Putamen (tissue), 1 donor: Measurements from ENCODE around the gene PSMD3.
"Not testable (repeated sequence)": the region's sequence is repeated elsewhere in the genome, so short reads cannot be mapped to it uniquely, and the experiment has no call there.

ENCODE experiments used
- DNase-seq: peaks from one replicate; pipeline ENCODE4 v3.0.0-alpha.2; 2016; ENCODE audit warnings: low spot score

The PSMD3 gene

DNA sequence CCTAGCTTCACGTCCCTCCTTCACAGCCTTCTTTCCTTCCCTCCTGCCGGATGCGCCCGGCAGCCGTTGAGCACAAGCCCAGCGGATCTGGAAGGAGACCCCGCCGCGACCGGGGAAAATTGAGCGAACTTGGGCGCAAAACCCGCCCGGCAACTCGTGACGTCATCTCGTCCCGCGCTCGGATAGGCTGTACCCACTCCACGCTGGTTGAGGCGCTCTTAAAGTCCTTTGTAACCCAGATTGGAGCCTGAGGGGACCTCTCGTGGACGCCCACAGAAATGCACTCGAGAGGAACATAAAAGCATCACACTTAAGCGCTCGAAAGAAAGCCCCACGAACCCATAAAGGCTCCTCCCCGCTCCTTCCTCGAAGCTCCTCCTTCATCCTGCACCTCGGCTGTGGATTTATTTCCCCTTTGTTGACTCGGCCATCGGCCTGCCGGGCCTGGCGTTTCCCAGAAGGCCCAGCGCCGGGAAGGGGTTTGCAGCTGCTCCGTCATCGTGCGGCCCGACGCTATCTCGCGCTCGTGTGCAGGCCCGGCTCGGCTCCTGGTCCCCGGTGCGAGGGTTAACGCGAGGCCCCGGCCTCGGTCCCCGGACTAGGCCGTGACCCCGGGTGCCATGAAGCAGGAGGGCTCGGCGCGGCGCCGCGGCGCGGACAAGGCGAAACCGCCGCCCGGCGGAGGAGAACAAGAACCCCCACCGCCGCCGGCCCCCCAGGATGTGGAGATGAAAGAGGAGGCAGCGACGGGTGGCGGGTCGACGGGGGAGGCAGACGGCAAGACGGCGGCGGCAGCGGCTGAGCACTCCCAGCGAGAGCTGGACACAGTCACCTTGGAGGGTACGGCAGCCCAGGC is at the start of gene PSMD3:
Gene PSMD3, plus strand, starts transcription at position 457 of the 856 bp plus-strand sequence. Its CDS starts 164 bp downstream, at position 621.
- peak; percentile 100 for DNase-seq

DNA sequence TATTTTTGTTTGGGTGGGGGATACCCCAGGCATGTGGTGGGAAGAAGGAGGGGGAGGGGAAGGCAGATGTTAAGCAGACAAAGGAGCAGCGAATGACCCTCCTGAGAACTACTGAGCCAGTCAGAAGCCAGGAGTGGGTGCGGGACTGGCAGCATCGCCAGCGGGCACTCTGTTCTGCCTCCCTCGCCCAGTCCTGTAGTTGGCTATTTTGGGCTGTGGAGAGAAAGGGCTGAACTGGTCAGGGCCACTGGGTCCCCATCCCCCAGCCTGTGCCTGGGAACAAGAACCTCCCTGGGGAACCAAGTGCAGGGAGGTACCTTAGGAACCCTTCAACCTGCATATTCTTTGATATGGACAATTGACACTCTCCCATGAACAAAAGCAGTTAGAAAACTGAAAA is 46.7 kb upstream of the PSMD3 start:
- DNase-seq = no peak

DNA sequence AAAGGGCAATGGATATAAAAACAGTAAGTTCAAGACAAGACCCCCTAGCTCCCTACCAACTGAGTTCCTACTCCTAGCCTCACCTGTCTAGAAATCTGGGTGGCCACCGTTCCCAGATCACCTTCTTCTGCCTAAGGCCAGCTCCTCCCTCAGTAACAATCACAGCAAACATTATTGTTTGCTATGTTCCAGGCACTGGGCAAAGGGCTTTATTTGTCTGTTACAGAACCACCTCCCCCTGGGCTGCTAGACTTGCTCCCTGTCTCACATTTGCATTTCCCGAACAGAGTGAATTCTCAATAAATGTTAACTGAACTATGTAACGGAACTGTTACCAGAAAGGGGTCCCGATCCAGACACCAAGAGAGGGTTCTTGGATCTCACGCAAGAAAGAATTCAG is 46.3 kb upstream of the PSMD3 start:
- DNase-seq = no peak

DNA sequence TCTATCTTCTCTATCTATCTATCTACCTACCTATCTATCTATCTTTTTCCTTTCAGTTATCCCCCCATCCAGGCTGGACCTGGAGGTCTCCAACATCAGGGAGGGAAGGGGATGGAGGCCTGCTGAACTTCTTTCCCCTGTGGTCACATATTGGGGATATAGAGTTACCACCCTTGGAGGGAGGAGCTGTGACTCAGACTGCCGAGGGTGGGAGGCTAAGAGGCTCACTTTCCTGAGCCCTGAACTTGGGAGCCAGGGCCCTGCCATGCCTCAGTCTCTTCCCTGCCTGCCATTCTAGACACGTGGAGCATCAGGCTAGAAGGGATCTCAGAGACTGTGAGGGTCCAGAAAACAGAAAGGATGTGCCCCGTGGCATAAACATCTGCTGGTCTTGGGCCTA is 44.7 kb upstream of the PSMD3 start:
- DNase-seq = no peak

DNA sequence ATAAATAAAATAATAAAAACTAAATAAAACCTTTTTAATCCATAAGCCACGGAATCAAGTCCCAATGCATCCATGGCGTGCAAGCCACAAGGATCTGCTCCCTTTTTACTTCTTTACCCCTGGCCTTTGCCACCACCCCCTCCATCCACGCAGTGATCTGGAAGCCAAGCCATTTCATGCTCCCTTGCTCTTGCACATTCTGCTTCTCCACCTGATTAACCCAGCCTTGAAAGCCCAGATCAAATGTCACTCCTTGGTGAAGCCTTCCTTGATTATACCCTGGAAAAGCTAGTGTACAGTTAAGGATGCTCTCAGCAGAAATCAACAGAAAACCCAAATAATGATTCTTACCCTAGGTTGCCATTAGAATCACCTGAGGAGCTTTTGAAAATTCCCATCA is 43.2 kb upstream of the PSMD3 start:
- no peak for DNase-seq

DNA sequence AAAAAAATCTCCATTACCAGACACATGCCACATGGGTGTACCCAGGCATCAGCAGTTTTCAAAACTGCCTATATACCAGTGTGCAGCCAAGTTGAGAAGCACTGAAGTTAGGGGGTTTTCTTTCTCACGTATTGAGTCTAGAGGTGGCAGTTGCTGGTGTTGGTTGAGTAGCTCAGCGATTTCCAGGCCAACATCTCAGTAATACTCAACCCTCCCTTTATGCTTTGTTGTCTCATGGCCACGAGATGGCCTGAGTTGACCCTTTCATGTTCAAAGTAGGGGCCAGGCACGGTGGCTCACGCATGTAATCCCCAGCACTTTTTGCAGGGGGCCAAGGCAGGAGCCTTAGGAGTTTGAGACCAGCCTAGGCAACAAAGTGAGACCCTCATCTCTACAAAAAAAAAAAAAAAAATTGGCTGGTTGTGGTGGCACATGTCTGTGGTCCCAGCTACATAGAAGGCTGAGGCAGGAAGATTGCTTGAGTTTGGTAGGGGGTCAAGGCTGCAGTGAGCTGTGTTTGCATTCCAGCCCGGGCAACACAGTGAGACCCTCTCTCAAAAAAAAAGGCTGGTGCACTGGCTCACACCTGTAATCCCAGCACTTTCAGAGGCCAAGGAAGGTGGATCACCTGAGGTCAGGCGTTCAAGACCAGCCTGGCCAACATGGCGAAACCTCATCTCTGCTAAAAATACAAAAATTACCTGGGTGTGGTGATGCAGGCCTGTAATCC is 42.3 kb upstream of the PSMD3 start:
- DNase-seq = no peak

DNA sequence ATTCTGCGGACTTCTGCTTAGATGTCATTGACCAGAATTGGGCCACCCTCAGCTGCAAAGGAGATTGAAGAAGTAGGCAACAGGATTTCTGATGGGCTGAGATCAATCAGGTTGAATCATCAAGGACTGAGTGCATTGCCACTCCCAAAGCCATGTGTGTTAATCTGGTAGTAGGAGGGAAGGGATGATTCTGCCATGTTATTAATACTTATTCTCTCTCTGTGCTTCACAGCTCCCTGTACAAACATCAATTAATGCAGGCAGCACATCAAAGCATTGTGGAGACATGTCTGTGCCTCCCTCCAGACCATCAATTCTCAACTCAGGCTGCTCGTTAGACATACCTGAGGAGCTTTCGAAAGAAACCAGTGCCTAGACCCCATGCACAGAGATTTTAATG is 41.5 kb upstream of the PSMD3 start:
- no peak for DNase-seq

DNA sequence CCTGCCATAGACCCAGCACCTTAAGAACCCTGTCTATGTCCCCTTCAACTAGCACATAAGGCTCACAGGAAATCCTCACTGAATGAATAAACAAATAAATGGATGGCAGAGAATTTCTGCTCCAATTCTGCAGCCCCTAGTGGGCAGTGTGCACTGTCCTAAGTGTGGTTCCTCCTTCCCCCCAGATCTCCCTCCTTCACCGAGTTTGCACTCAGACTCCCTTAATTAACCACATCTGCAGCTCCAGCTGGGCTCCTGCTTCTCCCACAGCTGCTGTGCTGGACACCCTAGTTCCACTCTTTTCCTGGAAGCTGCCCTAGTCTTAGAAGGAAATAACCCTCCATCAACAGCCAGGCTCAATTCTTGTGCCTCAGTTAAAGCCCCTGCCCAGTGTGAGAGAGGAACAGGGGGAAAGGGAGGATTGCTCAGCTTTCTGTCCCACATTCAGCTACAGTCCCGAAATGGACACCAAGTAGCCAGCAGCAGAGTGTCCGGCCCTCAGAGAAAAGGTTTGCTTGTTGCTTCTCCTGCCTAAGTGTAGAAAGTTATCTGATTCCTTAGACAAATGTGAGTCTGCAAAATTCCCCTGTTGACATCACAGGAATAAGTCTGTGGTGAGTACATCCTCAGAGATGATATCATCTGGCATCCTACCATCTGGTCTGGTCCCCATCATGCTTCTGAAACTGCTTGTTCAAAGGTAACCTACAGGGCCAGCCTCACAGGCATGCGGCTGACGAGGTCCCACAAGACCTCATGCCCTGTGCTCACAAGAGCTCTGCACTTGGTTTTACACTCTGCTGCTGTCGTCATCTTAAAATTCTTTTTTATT is 40.8 kb upstream of the PSMD3 start:
- no peak for DNase-seq

DNA sequence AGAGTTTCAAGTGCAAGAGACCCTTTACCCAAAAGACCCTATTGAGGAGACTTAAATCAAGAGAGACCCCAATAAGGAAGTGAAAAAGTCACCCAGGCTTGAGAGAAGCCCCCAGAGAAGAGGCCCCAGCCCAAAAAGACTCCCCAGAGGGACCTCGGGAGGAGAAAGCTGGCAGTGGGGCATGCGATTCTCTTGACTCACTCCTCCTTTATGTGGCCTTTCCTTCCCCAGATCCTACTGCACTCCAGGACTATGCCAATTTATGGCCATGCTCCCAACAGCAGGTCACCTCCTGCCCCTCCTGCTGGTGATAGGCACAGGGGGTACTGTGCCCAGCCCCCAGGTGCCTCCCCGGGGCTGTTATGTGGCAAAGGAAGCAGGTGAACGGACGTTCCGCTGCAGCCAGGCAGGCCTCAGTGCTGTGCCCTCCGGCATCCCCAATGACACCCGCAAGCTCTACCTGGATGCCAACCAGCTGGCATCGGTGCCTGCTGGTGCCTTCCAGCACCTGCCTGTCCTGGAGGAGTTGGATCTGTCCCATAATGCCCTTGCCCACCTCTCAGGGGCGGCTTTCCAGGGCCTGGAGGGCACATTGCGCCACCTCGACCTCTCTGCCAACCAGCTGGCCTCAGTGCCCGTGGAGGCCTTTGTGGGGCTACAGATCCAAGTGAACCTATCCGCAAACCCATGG is 36.8 kb upstream of the PSMD3 start:
- DNase-seq = no peak

DNA sequence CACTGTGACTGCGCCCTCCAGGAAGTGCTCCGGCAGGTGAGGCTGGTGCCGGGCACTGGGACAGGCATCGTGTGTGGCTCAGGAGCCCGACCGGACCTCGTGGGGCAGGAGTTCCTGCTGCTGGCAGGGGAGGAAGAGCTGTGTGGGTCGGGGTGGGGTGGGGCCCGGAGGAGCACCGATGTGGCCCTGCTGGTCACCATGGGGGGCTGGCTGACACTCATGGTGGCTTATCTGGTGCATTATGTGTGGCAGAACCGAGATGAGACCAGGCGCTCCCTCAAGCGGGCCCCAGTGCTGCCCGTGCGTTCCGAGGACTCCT is 36.3 kb upstream of the PSMD3 start:
- DNase-seq = no peak

DNA sequence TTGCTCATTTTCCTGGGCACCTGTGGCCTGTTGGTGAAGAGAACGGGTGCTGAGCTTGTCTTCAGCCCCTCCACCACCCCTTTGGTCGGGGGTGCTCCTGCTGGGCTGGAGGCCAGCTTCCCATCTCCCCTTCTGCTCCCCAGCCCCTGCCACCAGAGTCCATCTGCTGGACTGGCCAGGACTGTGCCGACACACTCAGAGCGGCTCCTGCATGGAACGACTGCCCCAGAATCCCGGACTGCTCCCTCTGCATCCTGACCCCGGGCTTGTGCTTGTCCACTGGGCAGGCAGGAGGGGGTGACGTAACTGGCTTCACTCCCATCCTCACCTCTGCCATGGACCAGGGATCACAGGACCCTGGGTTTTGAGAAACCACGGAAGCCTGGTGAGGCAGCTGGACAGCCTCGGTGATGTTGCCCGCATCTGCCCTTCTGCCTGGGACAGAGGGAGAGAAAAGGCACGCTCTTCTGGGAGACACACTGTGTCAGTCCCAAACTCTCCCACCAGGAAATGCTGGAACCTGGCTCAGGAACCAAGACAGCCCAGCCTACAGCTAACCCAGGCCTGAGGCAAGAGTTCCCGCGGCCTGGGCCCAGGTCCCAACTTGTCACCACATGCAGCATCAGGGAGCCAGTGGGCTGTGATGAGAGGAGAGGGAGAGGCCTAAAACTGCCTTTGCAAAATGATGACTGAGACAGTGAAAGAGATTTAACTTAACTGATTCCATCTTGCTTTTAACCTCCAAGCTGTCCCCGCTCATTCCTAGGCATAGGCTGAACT is 33.9 kb upstream of the PSMD3 start:
- DNase-seq = no peak

DNA sequence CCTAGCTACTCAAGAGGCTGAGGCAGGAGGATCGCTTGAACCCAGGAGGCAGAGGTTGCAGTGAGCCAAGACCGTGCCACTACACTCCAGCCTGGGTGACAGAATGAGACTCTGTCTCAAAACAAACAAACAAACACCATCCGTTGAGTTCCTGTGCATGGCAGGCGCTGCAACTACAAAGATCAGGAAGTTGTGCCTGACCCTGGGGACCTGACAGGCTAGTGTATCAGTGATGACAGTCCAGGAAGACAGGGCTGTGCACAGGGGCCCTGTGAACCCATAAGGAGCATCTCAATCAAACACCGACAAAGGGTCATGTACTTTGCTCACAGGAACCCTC is 32.1 kb upstream of the PSMD3 start:
- not testable (repeated sequence) for DNase-seq

DNA sequence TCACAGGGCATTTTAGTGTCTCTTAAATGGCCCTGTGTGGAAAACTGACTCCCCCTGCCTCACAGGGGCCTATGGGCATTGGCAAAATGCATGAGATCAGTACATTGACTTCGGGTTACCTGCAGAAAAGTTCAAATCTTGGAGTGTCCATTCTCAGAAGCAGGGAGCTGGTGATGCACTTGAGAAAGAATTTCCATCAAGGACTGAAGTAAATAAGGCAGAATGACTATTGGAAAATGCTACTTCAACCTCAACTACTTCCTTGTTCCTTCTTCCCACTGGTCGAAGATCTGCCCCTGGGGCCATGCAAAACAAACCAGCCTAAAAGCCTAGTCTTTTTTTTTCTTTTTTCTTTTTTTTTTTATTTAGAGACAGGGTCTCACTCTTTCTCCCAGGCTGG is 31.6 kb upstream of the PSMD3 start:
- DNase-seq = no peak

DNA sequence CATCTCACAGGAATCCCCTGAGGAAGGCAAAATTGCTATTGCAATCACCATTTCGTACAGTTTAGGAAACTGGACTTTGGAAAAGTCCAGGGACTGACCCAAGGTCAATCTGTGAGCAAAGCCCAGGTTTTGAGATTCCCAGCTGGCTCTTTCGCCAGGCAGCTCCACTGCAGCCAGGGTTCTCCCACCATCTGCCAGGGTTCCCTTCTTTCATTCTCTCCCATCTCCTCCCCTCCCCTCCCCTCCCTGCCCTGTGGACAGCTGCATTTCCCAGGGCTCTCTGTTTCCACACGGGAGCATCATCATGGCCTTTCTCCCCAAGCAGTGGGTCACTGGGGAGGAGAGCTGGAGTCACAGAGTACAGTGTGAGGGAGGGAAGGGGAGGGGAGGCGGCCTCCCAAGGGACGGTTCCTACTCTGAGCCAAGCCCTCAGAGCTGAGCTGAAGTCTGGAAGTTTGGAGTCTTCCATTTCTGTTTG is 29.7 kb upstream of the PSMD3 start:
- no peak for DNase-seq

DNA sequence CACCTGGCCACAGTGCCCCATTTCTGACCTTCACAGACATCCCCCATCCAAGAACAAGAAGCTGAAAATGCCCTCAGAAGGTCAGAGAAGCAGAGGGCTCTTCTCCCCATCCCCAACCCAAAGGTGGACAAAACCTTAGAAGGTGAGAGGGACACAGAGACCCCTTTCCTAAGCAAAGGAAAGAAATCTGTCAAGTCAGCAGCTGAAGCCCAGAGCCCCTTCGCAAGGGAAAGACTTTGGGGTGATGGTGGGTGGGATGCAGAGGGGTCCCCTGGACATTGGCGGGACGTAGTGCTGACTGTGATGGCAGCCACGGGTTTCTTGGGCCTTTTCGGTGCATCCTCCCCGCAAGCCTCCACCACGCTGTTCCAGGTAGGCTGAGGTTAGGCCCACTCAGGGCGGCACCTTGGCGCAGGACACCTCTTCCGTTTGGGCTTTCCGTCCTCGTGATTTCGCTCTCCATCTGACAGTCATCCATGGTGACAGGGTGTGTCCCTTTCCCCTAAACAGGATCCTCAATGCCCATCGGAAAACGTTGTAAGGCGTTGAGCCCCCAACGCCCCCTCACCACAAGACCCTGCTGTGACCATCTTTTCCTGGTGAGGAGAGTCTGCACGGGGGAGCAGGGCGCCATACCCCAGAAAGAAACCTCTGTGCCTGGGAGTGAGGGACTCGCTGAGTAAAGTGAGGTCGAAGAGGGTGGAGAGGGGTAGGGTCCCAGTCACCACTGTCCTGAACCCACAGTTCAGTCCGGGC is 28.5 kb upstream of the PSMD3 start:
- DNase-seq = no peak

DNA sequence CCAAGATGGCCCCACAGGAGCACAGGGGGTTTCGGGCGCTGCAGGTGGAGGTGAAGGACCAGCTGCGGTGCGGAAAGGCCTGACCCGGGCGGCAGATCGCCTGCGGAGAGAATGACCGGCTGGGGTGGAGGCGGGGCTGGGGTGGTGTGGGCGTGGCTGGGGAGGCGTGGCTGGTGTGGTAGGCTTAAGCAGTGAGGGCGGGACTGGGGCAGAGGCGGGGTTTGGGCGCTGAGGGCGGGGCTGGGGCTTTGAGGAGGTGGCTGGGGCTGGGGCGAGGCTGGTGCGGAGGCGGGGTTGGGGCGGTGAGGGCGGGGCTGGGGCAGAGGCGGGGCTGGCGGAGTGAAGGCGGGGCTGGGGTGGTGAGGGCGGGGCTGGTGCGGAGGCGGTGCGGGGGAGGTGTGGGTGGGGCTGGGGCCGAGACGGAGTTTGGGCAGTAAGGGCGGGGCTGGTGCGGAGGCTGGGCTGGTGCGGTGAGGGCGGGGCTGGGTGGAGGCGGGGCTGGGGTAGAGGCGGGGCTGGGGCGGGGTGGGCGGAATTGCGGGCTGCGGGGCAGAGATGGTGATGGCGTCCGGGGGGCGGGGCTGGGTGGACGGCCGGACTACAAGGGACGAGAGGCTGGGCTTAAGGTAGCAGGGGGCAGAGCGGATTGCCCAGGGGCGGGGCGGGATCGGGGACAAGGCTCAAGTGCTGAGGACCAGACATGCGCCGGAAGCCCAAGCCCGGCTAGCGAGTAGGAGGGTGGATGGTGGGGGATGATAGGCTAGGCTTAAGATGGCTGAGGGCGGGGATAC is 27.7 kb upstream of the PSMD3 start:
- peak; percentile 94 for DNase-seq

DNA sequence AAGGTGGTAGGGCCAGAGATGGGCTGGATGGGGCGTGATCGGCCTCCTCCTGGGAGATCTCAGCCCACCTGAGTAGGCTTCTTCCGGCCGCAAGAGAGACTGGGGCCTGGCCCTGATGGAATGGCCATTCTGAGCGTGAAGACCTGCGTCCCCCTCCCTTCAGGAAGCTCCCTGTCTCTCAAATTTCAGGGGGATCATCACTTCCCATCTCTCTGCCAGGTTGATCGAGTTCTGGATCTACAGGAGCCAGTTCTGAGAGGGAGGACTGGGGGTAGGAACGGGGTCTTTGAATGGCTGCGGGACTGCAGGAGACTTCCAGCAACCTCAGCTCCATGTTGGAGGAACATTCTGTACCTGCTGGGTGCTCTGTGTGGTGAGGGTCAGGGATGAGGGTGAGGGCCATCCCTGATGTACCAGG is 27.1 kb upstream of the PSMD3 start:
- no peak for DNase-seq

DNA sequence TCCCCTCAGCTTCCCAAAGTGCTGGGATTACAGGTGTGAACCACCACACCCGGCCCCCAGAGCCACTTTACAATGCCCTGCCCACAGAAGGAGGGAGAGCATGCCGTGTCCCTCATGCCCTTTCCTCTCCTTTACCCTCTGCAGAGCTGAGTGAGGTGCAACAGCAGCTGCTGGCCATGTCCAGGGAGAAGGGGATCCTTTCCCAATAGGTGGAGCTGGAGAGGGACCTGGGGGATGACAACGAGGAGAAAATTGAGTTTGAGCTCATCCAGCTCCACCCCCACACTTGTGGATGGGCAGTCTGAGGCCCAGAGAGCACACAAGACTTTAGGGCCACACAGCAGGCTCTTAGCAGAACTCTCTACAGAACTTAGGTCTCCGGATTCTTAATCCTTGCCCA is 25.7 kb upstream of the PSMD3 start:
- DNase-seq = no peak

DNA sequence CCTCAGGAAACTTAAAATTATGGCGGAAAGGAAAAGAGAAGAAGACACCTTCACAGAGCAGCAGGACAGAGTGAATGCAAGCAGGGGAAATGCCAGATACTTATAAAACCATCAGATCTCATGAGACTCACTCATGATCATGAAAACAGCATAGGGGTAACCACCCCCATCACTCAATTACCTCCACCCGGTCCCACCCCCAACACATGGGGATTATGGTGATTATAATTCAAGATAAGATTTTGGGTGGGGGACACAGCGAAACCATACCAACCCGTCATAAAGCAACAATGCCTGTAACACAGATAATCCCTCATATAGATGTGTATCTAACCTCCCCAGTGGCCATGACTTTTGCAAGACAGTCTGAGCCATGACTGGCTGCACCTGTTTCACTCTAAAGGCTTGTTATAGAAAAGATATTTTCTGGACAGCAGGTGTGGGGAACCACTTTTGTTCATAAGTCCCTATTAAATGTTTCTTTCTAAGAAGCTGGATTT is 24.8 kb upstream of the PSMD3 start:
- no peak for DNase-seq
